Measurements from ENCODE around the gene NLRP13. TPM values are rescaled to one million over a fixed set of nuclear protein-coding genes. Genes with fewer than 3 reads are reported as not detected.

The NLRP13 gene
- total and polyA plus RNA-seq, 2 of the 8 experiments (the other 6 are each of a cell fraction or from before 2014, with no cell fraction given), result not detected

- no peak overlapping the region for H3K4me2 ChIP-seq (ENCODE audit: insufficient read depth in 1 of 2, low read depth in 2 of 2, low read length in 2 of 2)
Observed at GRCh38 chr19:55902080-55902751, 29.9 kb downstream of the NLRP13 start.

More at GRCh38 chr19:55902080-55902751, 29.9 kb downstream of the NLRP13 start:
- Histone ChIP-seq H3K79me1 (ENCODE audit: low read depth, low read length) (no peaks in the 10 kb centered on the region), H2BK20ac (ENCODE audit: low read length) (no peak overlapping the region), H3K79me2 (ENCODE audit: control insufficient read depth in 1 of 2, insufficient read depth in 2 of 2, low read length in 2 of 2) (no peaks in the 10 kb centered on the region), H2BK120ac (replicated peaks; ENCODE audit: low read depth, low read length) (no peak overlapping the region), H3K56ac (replicated peaks; ENCODE audit: insufficient read length, low read depth, low read length) (no peak overlapping the region), H3K36me3 (ENCODE audit: control insufficient read depth in 2 of 4, insufficient read depth in 4 of 4, low read length in 3 of 4) (no peaks in the 10 kb centered on the region), H3K9me3 (ENCODE audit: insufficient read depth in 2 of 2, low read depth in 1 of 2, low read length in 1 of 2) (peaks cover 68 to 75% of the 10 kb centered on the region in 2 experiments), H4K5ac (ENCODE audit: insufficient read length, low read depth, low read length) (no peak overlapping the region), H4K8ac (ENCODE audit: extremely low read depth, insufficient read depth, low read length) (no peak overlapping the region), H3K27me3 (replicated peaks in 1 of 4; ENCODE audit: control insufficient read depth in 3 of 4, extremely low read depth in 1 of 4, insufficient read depth in 3 of 4, low read length in 3 of 4) (no peaks in the 10 kb centered on the region), H2BK5ac (ENCODE audit: low read depth, low read length) (no peak overlapping the region), H3K23me2 (ENCODE audit: low read depth, low read length) (no peaks in the 10 kb centered on the region), H3K4me1 (replicated peaks in 1 of 4; ENCODE audit: control insufficient read depth in 3 of 4, insufficient read depth in 4 of 4, low read length in 3 of 4) (no peaks in the 10 kb centered on the region), H4K20me1 (replicated peaks in 1 of 2; ENCODE audit: control insufficient read depth in 1 of 2, insufficient read depth in 2 of 2, low read length in 2 of 2) (no peaks in the 10 kb centered on the region), H3K14ac (ENCODE audit: insufficient read length) (no peak overlapping the region), H2AK5ac (ENCODE audit: low read depth, low read length) (no peak overlapping the region), H3K4me3 (ENCODE audit: extremely low read depth in 1 of 4, insufficient read depth in 2 of 4, low read depth in 3 of 4, low read length in 4 of 4) (no peak overlapping the region), H3K27ac (ENCODE audit: low read depth, low read length) (no peak overlapping the region), H2BK12ac (ENCODE audit: low read depth, low read length) (no peak overlapping the region), H2AFZ (ENCODE audit: low read length) (no peak overlapping the region), H3K9ac (replicated peaks in 1 of 4; ENCODE audit: extremely low read depth in 1 of 4, low read depth in 3 of 4, low read length in 3 of 4) (no peak overlapping the region), H2BK15ac (ENCODE audit: low read length) (no peak overlapping the region), H4K91ac (replicated peaks; ENCODE audit: insufficient read length, low read length) (no peak overlapping the region), H3K4ac (replicated peaks; ENCODE audit: insufficient read length, low read depth, low read length) (no peak overlapping the region), H3K18ac (ENCODE audit: extremely low read depth, low read length) (no peak overlapping the region), H3K23ac (ENCODE audit: insufficient read length) (no peak overlapping the region)
- no peak for DNase-seq (ENCODE audit: low read depth in 1 of 2, low spot score in 2 of 2)
- TF ChIP-seq POLR2A (IDR thresholded peaks at IDR 0.05; ENCODE audit: control extremely low read depth in 1 of 2, low read depth in 2 of 2, low read length in 2 of 2), result no peak
- no peak for FAIRE-seq
- POLR2A ChIA-PET (ENCODE audit: partially characterized antibody), result no interaction called here
- 80% methylated on average over 9 of the region's 9 CpGs; no CpG with 5 or more reads in 1 of the 2 experiments for WGBS, 2 experiments (ENCODE audit: extremely low coverage in 1 of 2, insufficient coverage in 1 of 2, insufficient read length in 1 of 2, insufficient replicate concordance in 2 of 2, low coverage in 1 of 2, low lambda C conversion rate in 2 of 2, missing lambda C conversion rate in 1 of 2)
- CTCF ChIA-PET (ENCODE audit: partially characterized antibody), result interaction anchor here (0.6 kb wide), 1 partner anchor 70 kb away, joined by 3 read pairs; the partner anchor contains the start of gene NLRP11

All from H1 (cell line).